NCI-H748 (cell line): ENCODE measurements around the gene ZNF419.

Experiments
- DNase-seq: peaks from one replicate; lab custom pipeline; 2025; ENCODE audit not compliant: unreplicated experiment; lab: John Stamatoyannopoulos, UW

ZNF419 gene

GRCh38 chr19:57527136-57527881 lies 39.8 kb downstream of the ZNF419 start, which contains the start of gene ZNF549:
Gene ZNF549, plus strand, starts transcription at chr19:57527356. Its CDS starts 218 bp downstream, at chr19:57527574.
- peak; percentile 99 for DNase-seq

DNA sequence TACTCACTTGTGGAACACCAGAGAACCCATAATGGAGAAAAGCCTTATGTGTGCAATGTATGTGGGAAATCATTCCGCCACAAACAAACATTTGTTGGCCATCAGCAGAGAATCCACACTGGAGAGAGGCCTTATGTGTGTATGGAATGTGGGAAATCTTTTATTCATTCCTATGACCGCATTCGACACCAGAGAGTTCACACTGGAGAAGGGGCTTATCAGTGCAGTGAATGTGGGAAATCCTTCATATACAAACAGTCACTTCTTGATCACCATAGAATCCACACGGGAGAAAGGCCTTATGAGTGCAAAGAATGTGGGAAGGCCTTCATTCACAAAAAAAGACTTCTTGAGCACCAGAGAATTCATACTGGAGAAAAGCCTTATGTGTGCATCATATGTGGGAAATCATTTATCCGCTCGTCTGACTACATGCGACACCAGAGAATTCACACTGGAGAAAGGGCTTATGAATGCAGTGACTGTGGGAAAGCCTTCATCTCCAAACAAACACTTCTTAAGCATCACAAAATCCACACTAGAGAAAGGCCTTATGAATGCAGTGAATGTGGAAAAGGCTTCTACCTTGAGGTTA lies 50.5 kb downstream of the ZNF419 start:
- DNase-seq = no peak
